Measurements from ENCODE around the gene SLC22A1.

DNA sequence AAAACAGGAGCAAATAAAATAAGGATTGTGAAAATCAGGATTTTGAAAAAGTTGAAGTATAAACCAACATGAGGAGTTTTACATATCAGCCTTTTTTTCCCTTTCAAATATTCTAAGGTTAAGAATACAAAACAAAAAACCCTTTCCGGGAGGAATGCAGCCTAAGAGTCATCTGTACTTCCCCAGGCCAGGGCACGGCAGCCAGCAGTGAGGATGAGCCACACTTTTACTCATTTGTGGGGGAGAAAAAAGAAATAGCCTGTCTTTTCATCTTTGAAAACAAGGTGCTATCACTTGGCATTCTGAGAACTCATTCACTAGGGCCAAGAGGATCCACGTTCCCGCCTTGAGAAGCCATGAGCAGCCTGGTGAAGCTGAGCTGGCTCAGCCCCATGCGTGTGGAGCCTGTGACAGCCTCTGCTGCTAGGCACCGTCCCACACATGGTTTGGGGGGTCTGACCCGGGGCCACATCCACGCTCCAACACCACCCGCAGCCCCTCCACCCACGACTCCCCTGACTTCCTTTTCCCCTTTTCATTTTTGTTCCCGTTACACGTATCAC, 11.2 kb downstream of the SLC22A1 start:
- TF ChIP-seq, protein P1, sequence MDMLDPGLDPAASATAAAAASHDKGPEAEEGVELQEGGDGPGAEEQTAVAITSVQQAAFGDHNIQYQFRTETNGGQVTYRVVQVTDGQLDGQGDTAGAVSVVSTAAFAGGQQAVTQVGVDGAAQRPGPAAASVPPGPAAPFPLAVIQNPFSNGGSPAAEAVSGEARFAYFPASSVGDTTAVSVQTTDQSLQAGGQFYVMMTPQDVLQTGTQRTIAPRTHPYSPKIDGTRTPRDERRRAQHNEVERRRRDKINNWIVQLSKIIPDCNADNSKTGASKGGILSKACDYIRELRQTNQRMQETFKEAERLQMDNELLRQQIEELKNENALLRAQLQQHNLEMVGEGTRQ (IDR thresholded peaks at IDR 0.05; ENCODE audit: low read length), result no peak
- no peak for TF ChIP-seq HDAC2 (IDR thresholded peaks at IDR 0.05; ENCODE audit: borderline replicate concordance in 1 of 2, low read depth in 2 of 2, low read length in 2 of 2)
- TF ChIP-seq TCF12 (IDR thresholded peaks at IDR 0.05; ENCODE audit: low read depth, low read length), result no peak
- TF ChIP-seq CTCF (IDR thresholded peaks at IDR 0.05; ENCODE audit: control extremely low read depth in 1 of 3, insufficient read depth in 1 of 3, low read depth in 1 of 3, low read length in 3 of 3), result no peak
- no peak for TF ChIP-seq POLR2AphosphoS5 (IDR thresholded peaks at IDR 0.05; ENCODE audit: low read depth, low read length)
- no peak for TF ChIP-seq SP2 (IDR thresholded peaks at IDR 0.05; ENCODE audit: low read length)
- no peak for TF ChIP-seq TEAD4 (IDR thresholded peaks at IDR 0.05; ENCODE audit: low read depth, low read length)
- TF ChIP-seq CHD2 (IDR thresholded peaks at IDR 0.05; ENCODE audit: low read length), result no peak
- TF ChIP-seq POU5F1 (IDR thresholded peaks at IDR 0.05; ENCODE audit: low read depth, low read length), result no peak
- no peak for TF ChIP-seq CTBP2 (IDR thresholded peaks at IDR 0.05; ENCODE audit: borderline replicate concordance, insufficient read depth, insufficient read length, low read length)
- TF ChIP-seq RFX5 (IDR thresholded peaks at IDR 0.05; ENCODE audit: borderline replicate concordance, low read depth, low read length), result no peak
